Peyer's patch (tissue), 4 donors: ENCODE measurements around the gene PPIP5K1.

Experiments
- POLR2A ChIP-seq, 2 donors: fragments of 450-650 bp; IDR thresholded peaks; one replicate each; pipeline ENCODE4 v1.5.1; 2017; ENCODE audit warnings: antibody characterized with exemption in 2 of 2, mild to moderate bottlenecking in 2 of 2, moderate library complexity in 2 of 2
- TF ChIP-seq, protein P1 (sequence below), 6 experiments: fragments of 450-650 bp in 4 of 6; fragments of 200-600 bp in 2 of 6; sonication (generic) in 1 of 6; IDR thresholded peaks; one replicate each; pipeline ENCODE4 v1.5.1; 2017 to 2019; ENCODE audit warnings: antibody characterized with exemption in 6 of 6, mild to moderate bottlenecking in 3 of 6, moderate library complexity in 1 of 6

DNA sequence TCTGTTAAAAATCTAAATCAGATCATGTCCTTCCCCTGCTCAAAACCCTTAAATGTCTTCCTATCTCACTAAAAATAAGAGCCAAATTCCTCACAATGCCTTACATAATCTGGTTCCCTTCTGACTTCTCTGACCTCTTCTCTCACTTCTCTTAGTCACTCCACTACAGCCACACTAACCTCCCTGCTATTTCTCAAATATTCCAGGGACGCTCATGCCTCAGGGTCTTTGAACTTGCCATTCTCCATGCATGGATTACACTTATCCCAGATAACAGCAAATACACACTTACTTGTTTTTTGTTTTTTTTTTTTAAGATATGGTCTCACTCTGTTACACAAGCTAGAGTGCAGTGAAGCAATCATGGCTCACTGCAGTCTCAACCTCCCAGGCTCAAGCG is 105.6 kb downstream of the PPIP5K1 start:
- TF ChIP-seq, protein P1, sequence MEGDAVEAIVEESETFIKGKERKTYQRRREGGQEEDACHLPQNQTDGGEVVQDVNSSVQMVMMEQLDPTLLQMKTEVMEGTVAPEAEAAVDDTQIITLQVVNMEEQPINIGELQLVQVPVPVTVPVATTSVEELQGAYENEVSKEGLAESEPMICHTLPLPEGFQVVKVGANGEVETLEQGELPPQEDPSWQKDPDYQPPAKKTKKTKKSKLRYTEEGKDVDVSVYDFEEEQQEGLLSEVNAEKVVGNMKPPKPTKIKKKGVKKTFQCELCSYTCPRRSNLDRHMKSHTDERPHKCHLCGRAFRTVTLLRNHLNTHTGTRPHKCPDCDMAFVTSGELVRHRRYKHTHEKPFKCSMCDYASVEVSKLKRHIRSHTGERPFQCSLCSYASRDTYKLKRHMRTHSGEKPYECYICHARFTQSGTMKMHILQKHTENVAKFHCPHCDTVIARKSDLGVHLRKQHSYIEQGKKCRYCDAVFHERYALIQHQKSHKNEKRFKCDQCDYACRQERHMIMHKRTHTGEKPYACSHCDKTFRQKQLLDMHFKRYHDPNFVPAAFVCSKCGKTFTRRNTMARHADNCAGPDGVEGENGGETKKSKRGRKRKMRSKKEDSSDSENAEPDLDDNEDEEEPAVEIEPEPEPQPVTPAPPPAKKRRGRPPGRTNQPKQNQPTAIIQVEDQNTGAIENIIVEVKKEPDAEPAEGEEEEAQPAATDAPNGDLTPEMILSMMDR (IDR thresholded peaks at IDR 0.05), result no peak
- no peak for TF ChIP-seq POLR2A (IDR thresholded peaks at IDR 0.05)
